Osteocyte (in vitro differentiated cells): ENCODE measurements around the gene TANGO6. TPM values are rescaled to one million over a fixed set of nuclear protein-coding genes. Genes with fewer than 3 reads are reported as not detected.
"Not testable (repeated sequence)": the region's sequence is repeated elsewhere in the genome, so short reads cannot be mapped to it uniquely, and the experiment has no call there.

Experiments
- DNase-seq: peaks from one replicate; pipeline ENCODE4 v3.0.0; 2021; ENCODE audit warnings: mixed read lengths; ENCODE audit not compliant: unreplicated experiment; ENCODE audit errors: extremely low spot score
- H3K27ac Mint-ChIP-seq: one replicate; pipeline ENCODE4 v1.8.0; 2021; ENCODE audit warnings: mild to moderate bottlenecking, mixed read lengths; ENCODE audit not compliant: unreplicated experiment
- H3K27me3 Mint-ChIP-seq: one replicate; pipeline ENCODE4 v1.8.0; 2021; ENCODE audit warnings: mixed read lengths; ENCODE audit not compliant: unreplicated experiment
- H3K36me3 Mint-ChIP-seq: one replicate; pipeline ENCODE4 v1.8.0; 2021; ENCODE audit warnings: mixed read lengths; ENCODE audit not compliant: unreplicated experiment
- H3K4me1 Mint-ChIP-seq: one replicate; pipeline ENCODE4 v1.8.0; 2021; ENCODE audit warnings: mixed read lengths; ENCODE audit not compliant: unreplicated experiment
- H3K4me3 Mint-ChIP-seq: one replicate; pipeline ENCODE4 v1.8.0; 2021; ENCODE audit warnings: mild to moderate bottlenecking, moderate library complexity, mixed read lengths; ENCODE audit not compliant: unreplicated experiment
- H3K9me3 Mint-ChIP-seq: one replicate; pipeline ENCODE4 v1.8.0; 2021; ENCODE audit warnings: mixed read lengths; ENCODE audit not compliant: unreplicated experiment
- CTCF ChIP-seq: fragments of 200-600 bp; sonication (generic); IDR thresholded peaks from 2 replicates; pipeline ENCODE4 v1.5.0; 2021; ENCODE audit warnings: antibody characterized with exemption, mild to moderate bottlenecking, moderate library complexity
- total RNA-seq: library from RNA; stranded (reverse); gene quantifications from 2 replicates; pipeline ENCODE4 v1.2.1, GENCODE V29; 2021

Gene TANGO6
- total RNA-seq, 1 donor from 2014 or later: 11.9 TPM

- no peak overlapping the region for H3K4me3 Mint-ChIP-seq
These were observed 275.1 kb downstream of the TANGO6 start for GRCh38 chr16:69118468-69118867.

GRCh38 chr16:69118994-69119393, 275.7 kb downstream of the TANGO6 start:
- Mint-ChIP-seq H3K27me3 (no peaks in the 10 kb centered on the region), H3K9me3 (no peaks in the 10 kb centered on the region), H3K4me1 (no peaks in the 10 kb centered on the region), H3K27ac (no peak overlapping the region), H3K4me3 (no peak overlapping the region), H3K36me3 (peaks cover 31% of the 10 kb centered on the region)
- no peak for DNase-seq
- TF ChIP-seq CTCF: no peak

More at GRCh38 chr16:69118468-69118867, 275.1 kb downstream of the TANGO6 start:
- TF ChIP-seq CTCF: no peak
- no peak for DNase-seq
- Mint-ChIP-seq H3K27ac (no peak overlapping the region), H3K27me3 (no peaks in the 10 kb centered on the region), H3K9me3 (no peaks in the 10 kb centered on the region), H3K36me3 (peaks cover 31% of the 10 kb centered on the region), H3K4me1 (no peaks in the 10 kb centered on the region)

- no peaks in the 10 kb centered on the region for H3K27me3 Mint-ChIP-seq
- no peak for DNase-seq
- TF ChIP-seq CTCF: no peak
- H3K4me1 Mint-ChIP-seq: no peaks in the 10 kb centered on the region
- H3K27ac Mint-ChIP-seq: no peak overlapping the region
- H3K9me3 Mint-ChIP-seq: no peaks in the 10 kb centered on the region
- no peak overlapping the region for H3K4me3 Mint-ChIP-seq
- peaks cover 31% of the 10 kb centered on the region for H3K36me3 Mint-ChIP-seq
These were observed 276.2 kb downstream of the TANGO6 start for GRCh38 chr16:69119536-69119935.

GRCh38 chr16:69120096-69120664, 276.8 kb downstream of the TANGO6 start:
- no peaks in the 10 kb centered on the region for H3K27me3 Mint-ChIP-seq
- H3K36me3 Mint-ChIP-seq: peaks cover 26% of the 10 kb centered on the region
- H3K9me3 Mint-ChIP-seq: no peaks in the 10 kb centered on the region
- H3K4me3 Mint-ChIP-seq: no peak overlapping the region
- no peak for TF ChIP-seq CTCF
- no peaks in the 10 kb centered on the region for H3K4me1 Mint-ChIP-seq
- no peak for DNase-seq
- no peak overlapping the region for H3K27ac Mint-ChIP-seq

- Mint-ChIP-seq H3K4me1 (peaks cover 4% of the 10 kb centered on the region), H3K27me3 (no peaks in the 10 kb centered on the region), H3K27ac (no peak overlapping the region), H3K4me3 (no peak overlapping the region), H3K9me3 (no peaks in the 10 kb centered on the region), H3K36me3 (peaks cover 14% of the 10 kb centered on the region)
- peak; percentile 76 for TF ChIP-seq CTCF
- DNase-seq: no peak
These were observed 280.6 kb downstream of the TANGO6 start for GRCh38 chr16:69123910-69124309.

- not testable (repeated sequence) for H3K27ac Mint-ChIP-seq, H3K9me3 Mint-ChIP-seq, DNase-seq, H3K27me3 Mint-ChIP-seq, H3K4me1 Mint-ChIP-seq, H3K4me3 Mint-ChIP-seq
- peaks cover 11% of the 10 kb centered on the region for H3K36me3 Mint-ChIP-seq
These were observed 281.1 kb downstream of the TANGO6 start for GRCh38 chr16:69124406-69124805.

GRCh38 chr16:69124961-69125360, 281.6 kb downstream of the TANGO6 start:
- H3K9me3 Mint-ChIP-seq, H3K27me3 Mint-ChIP-seq, H3K4me1 Mint-ChIP-seq, H3K4me3 Mint-ChIP-seq, H3K27ac Mint-ChIP-seq, DNase-seq: not testable (repeated sequence)
- peaks cover 11% of the 10 kb centered on the region for H3K36me3 Mint-ChIP-seq
